ENCODE data around the gene DMRT2.

DNA sequence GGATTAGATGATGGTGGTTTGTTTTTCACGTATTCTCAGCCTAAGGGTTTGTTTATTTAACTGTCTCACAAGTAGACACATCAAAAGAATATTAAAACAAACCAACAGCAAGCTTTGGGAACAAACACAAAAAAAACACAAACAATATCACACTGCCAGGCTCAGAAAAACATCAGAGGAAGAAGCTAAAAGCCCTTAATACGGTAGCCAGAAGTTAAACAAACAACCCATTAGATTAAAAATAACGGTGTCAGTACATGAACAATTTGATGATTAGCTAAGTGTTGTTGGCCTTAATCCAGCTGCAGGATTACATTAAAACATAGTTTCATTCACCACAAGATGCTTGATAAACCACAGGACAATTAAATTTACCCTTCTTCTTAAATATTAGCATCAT is 15.9 kb upstream of the DMRT2 start:
- TF ChIP-seq, protein P1, sequence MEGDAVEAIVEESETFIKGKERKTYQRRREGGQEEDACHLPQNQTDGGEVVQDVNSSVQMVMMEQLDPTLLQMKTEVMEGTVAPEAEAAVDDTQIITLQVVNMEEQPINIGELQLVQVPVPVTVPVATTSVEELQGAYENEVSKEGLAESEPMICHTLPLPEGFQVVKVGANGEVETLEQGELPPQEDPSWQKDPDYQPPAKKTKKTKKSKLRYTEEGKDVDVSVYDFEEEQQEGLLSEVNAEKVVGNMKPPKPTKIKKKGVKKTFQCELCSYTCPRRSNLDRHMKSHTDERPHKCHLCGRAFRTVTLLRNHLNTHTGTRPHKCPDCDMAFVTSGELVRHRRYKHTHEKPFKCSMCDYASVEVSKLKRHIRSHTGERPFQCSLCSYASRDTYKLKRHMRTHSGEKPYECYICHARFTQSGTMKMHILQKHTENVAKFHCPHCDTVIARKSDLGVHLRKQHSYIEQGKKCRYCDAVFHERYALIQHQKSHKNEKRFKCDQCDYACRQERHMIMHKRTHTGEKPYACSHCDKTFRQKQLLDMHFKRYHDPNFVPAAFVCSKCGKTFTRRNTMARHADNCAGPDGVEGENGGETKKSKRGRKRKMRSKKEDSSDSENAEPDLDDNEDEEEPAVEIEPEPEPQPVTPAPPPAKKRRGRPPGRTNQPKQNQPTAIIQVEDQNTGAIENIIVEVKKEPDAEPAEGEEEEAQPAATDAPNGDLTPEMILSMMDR (conservative IDR thresholded peaks at IDR 0.05) = no peak
- no peak for TF ChIP-seq ZFX (IDR thresholded peaks at IDR 0.05)
